A673 (cell line): ENCODE measurements around the gene LGALS3BP.

ENCODE experiments used
- CTCF ChIP-seq: fragments of 300-800, 200-600 bp; sonication (generic); conservative IDR thresholded peaks from 2 replicates; pipeline ENCODE4 v1.5.1; 2017; ENCODE audit warnings: low read depth, mild to moderate bottlenecking, antibody characterized with exemption, low read length, moderate library complexity, mixed read lengths
- EZH2 ChIP-seq: fragments of 200-600 bp; sonication (generic); IDR thresholded peaks from 2 replicates; pipeline ENCODE4 v1.6.1; 2017; ENCODE audit warnings: borderline replicate concordance, low read depth, mild to moderate bottlenecking, mixed read lengths, antibody characterized with exemption, low read length; ENCODE audit not compliant: poor library complexity, severe bottlenecking

- TF ChIP-seq CTCF (no peak), EZH2 (no peak)
Measured at GRCh38 chr17:78960928-78961327, 18.8 kb downstream of the LGALS3BP start.
